Osteoblast (primary cell): ENCODE results near the gene SNORC. TPM values are rescaled to one million over a fixed set of nuclear protein-coding genes. Genes with fewer than 3 reads are reported as not detected.

Experiments
- DNase-seq: peaks from one replicate; pipeline ENCODE4 v3.0.0; 2011; ENCODE audit warnings: low spot score, mixed read lengths; ENCODE audit not compliant: insufficient read length; ENCODE audit errors: missing footprints
- H2AFZ ChIP-seq: 2 replicates; pipeline ENCODE4 v1.6.0; 2011; ENCODE audit warnings: mild to moderate bottlenecking, low read length
- H3K27ac ChIP-seq: 2 replicates; pipeline ENCODE4 v1.5.1; 2011; ENCODE audit warnings: mild to moderate bottlenecking, low read depth, low read length, moderate library complexity
- H3K27me3 ChIP-seq: 2 replicates; pipeline ENCODE4 v1.6.0; 2012; ENCODE audit warnings: mild to moderate bottlenecking, control low read depth, inconsistent platforms, low read length, moderate library complexity; ENCODE audit not compliant: insufficient read depth
- H3K36me3 ChIP-seq: 2 replicates; pipeline ENCODE4 v1.5.1; 2011; ENCODE audit warnings: mild to moderate bottlenecking, low read length, control low read depth, moderate library complexity; ENCODE audit not compliant: insufficient read depth
- H3K4me1 ChIP-seq: 2 replicates; pipeline ENCODE4 v1.5.1; 2011; ENCODE audit warnings: mild to moderate bottlenecking, low read length, control low read depth, moderate library complexity; ENCODE audit not compliant: insufficient read depth
- H3K4me2 ChIP-seq: 2 replicates; pipeline ENCODE4 v1.6.0; 2011; ENCODE audit warnings: mild to moderate bottlenecking, low read length; ENCODE audit not compliant: insufficient read depth
- H3K4me3 ChIP-seq: fragments of 200-600 bp; sonication (generic); 3 replicates; pipeline ENCODE4 v1.5.1; 2012; ENCODE audit warnings: mild to moderate bottlenecking, low read length, inconsistent platforms; ENCODE audit not compliant: insufficient read depth
- H3K79me2 ChIP-seq: 2 replicates; pipeline ENCODE4 v1.6.0; 2012; ENCODE audit warnings: mild to moderate bottlenecking, low read length, control low read depth, inconsistent platforms; ENCODE audit not compliant: insufficient read depth
- H3K9me3 ChIP-seq: 2 replicates; pipeline ENCODE4 v1.5.1; 2011; ENCODE audit warnings: low read depth, low read length, control low read depth
- H4K20me1 ChIP-seq: 2 replicates; pipeline ENCODE4 v1.6.0; 2012; ENCODE audit warnings: mild to moderate bottlenecking, low read length, control low read depth; ENCODE audit not compliant: insufficient read depth
- total RNA-seq: library from RNA; depleted of rRNA; stranded (reverse); fragments of >200 nt; gene quantifications from 2 replicates; pipeline ENCODE4 v1.2.3, GENCODE V29; 2012
- TF ChIP-seq, protein P1 (sequence below): IDR thresholded peaks from 2 replicates; pipeline ENCODE4 v1.5.1; 2011; ENCODE audit warnings: mild to moderate bottlenecking, low read depth, low read length, moderate library complexity; ENCODE audit errors: extremely low read depth

SNORC gene
- total RNA-seq = 0.72 and 0.88 TPM in 2 replicates

DNA sequence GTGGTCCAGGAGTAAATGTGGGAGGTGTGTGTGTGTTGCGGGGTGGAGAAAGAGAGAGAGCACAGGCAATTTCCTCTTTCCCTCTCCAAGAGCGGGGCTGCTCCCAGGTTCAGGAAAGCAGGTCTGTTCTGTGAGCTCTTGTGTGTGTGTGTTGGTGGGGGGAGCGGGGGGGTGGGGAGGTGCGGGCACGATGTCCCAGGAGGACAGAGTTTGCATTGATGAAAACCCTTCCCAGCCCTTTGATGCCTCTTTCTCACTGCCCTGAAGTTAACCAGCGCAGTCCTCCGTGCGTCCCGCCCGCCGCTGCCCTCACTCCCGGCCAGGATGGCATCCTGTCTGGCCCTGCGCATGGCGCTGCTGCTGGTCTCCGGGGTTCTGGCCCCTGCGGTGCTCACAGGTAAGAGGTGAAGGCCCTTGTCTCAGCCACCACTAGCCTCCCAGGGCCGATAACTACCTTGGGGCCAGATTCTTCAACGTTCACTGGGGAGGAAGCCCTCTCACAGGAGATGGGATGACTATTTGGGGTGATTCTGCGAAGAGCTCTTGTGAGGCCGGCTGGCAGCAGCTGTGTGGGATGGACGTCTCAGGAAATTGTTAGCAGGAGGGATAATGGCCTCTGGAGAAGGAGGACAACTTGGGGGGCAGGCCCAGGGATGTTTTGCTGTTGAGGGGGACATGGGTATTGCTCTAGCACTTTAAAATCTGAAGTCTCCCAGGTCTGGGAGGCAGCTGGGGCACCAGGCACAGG, at the start of gene SNORC:
Gene SNORC, plus strand, starts transcription at position 247 of the 748 bp plus-strand sequence. Its CDS starts 78 bp downstream, at position 325.
- Histone ChIP-seq H2AFZ (no peak within 1 kb of the TSS), H3K27ac (no peak within 1 kb of the TSS), H3K79me2 (no peaks in the 10 kb centered on the region), H3K4me1 (no peaks in the 10 kb centered on the region), H3K4me2 (no peak within 1 kb of the TSS), H3K27me3 (no peaks in the 10 kb centered on the region), H4K20me1 (no peaks in the 10 kb centered on the region), H3K9me3 (no peaks in the 10 kb centered on the region), H3K4me3 (no peak within 1 kb of the TSS), H3K36me3 (no peaks in the 10 kb centered on the region)
- TF ChIP-seq, protein P1, sequence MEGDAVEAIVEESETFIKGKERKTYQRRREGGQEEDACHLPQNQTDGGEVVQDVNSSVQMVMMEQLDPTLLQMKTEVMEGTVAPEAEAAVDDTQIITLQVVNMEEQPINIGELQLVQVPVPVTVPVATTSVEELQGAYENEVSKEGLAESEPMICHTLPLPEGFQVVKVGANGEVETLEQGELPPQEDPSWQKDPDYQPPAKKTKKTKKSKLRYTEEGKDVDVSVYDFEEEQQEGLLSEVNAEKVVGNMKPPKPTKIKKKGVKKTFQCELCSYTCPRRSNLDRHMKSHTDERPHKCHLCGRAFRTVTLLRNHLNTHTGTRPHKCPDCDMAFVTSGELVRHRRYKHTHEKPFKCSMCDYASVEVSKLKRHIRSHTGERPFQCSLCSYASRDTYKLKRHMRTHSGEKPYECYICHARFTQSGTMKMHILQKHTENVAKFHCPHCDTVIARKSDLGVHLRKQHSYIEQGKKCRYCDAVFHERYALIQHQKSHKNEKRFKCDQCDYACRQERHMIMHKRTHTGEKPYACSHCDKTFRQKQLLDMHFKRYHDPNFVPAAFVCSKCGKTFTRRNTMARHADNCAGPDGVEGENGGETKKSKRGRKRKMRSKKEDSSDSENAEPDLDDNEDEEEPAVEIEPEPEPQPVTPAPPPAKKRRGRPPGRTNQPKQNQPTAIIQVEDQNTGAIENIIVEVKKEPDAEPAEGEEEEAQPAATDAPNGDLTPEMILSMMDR = no peak
- DNase-seq = peak; percentile 78

DNA sequence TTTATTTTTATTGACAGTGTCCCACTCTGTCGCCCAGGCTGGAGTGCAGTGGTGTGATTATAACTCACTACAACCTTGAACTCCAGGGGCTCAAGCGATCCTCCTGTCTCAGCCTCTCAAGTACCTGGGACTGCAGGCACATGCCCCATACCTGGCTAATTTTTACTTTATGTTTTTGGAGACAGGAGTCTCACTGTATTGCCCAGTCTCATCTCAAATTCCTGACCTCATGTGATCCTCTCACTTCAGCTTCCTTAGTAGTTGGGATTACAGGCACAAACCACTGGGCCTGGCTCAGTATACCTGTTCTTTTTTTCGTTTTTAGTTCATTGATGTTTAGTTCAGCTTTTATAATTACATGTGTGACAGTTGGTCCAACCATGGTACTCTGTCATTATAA, 40.1 kb upstream of the SNORC start:
- H3K36me3 ChIP-seq = peaks cover 51% of the 10 kb centered on the region
- H3K9me3 ChIP-seq = no peaks in the 10 kb centered on the region
- peaks cover 5% of the 10 kb centered on the region for H3K79me2 ChIP-seq
- H3K4me2 ChIP-seq = no peak overlapping the region
- DNase-seq = no peak
- no peaks in the 10 kb centered on the region for H3K4me1 ChIP-seq
- no peak overlapping the region for H2AFZ ChIP-seq
- H3K4me3 ChIP-seq = no peak overlapping the region
- H3K27me3 ChIP-seq = no peaks in the 10 kb centered on the region
- H4K20me1 ChIP-seq = peaks cover 3% of the 10 kb centered on the region
- H3K27ac ChIP-seq = no peak overlapping the region
- TF ChIP-seq, protein P1 = no peak

DNA sequence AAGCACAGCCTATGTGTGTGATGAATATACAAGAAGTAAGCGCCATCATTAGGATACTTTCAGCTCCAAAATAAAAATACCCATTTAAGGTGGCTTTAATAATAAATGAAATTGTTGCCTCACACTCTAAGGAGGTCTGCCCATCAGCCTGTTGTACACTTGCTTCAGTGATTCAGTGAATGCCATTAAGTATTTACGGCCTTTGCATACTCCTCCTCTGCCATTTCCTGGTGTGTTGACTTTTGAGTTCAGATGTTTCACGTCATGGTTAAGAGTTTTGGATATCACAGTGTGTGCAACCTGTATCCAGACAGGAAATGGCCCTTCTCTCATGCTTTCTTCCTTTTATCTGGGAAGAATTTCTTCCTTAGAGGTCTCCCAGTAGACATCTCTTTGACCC, 38.6 kb upstream of the SNORC start:
- Histone ChIP-seq H3K4me1 (no peaks in the 10 kb centered on the region), H3K27me3 (no peaks in the 10 kb centered on the region), H4K20me1 (peaks cover 3% of the 10 kb centered on the region), H3K9me3 (no peaks in the 10 kb centered on the region), H3K4me2 (no peak overlapping the region), H3K4me3 (no peak overlapping the region), H3K27ac (no peak overlapping the region), H3K79me2 (peaks cover 10% of the 10 kb centered on the region), H2AFZ (no peak overlapping the region), H3K36me3 (peaks cover 46% of the 10 kb centered on the region)
- TF ChIP-seq, protein P1 = no peak
- DNase-seq = no peak

DNA sequence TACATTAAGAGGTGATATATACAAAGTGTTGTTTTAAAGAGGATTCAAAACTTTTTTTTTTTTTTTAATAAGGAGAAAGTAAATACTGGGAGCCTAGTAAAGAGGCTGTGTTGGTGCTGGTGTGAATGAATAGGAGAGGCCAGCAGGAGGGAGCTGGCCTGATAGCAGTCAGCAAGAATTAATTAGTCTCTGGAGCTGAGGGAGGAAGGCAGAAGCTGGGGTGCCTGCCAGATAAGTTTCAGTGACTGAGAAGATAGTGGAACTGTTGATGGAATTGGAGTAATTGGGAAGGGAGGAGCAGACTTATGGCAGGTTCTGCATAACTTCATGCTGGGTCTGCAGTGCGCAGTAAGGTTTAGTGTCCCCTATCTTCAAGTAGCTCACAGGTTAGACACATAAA, 36.2 kb upstream of the SNORC start:
- DNase-seq = no peak
- Histone ChIP-seq H2AFZ (no peak overlapping the region), H3K79me2 (peaks cover 26% of the 10 kb centered on the region), H3K27me3 (no peaks in the 10 kb centered on the region), H4K20me1 (peaks cover 13% of the 10 kb centered on the region), H3K27ac (no peak overlapping the region), H3K4me3 (no peak overlapping the region), H3K4me1 (peaks cover 10% of the 10 kb centered on the region), H3K36me3 (peaks cover 52% of the 10 kb centered on the region), H3K4me2 (no peak overlapping the region), H3K9me3 (no peaks in the 10 kb centered on the region)
- TF ChIP-seq, protein P1 = no peak
